22Rv1 (cell line): Measurements from ENCODE around the gene LRP2BP.
A peak's percentile ranks its signal among the peaks of the same experiment; 100 is the strongest.

Experiments used
- H3K27ac ChIP-seq: fragments of 450-650 bp; 2 replicates; pipeline ENCODE4 v1.5.1; 2017
- ZFX ChIP-seq: fragments of 450-650 bp; IDR thresholded peaks from 2 replicates; pipeline ENCODE4 v1.6.1; 2017; ENCODE audit warnings: antibody characterized with exemption, borderline replicate concordance
- TF ChIP-seq, protein P1 (sequence below): fragments of 450-650 bp; IDR thresholded peaks from 2 replicates; pipeline ENCODE4 v1.5.1; 2017; ENCODE audit warnings: mild to moderate bottlenecking

LRP2BP gene

DNA sequence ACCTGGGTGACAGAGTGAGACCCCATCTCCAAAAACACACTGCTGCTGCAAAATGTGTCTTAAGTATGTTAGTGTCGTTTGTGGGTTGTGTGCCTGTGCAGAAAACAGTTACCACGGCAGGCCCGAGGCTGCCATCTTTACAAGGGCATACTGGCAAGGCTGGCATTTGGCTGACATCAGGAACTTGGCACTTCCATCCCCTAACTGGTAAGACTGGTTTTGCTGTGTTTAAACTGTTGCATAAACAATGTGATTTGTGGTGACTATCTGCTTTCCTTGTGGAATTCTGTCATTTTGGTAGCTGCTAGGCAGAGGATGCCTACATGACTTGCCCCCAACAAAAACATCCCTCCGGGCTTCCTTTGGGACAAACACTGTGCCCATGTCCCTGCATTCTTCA is 12.3 kb downstream of the LRP2BP start:
- no peak for TF ChIP-seq ZFX
- TF ChIP-seq, protein P1, sequence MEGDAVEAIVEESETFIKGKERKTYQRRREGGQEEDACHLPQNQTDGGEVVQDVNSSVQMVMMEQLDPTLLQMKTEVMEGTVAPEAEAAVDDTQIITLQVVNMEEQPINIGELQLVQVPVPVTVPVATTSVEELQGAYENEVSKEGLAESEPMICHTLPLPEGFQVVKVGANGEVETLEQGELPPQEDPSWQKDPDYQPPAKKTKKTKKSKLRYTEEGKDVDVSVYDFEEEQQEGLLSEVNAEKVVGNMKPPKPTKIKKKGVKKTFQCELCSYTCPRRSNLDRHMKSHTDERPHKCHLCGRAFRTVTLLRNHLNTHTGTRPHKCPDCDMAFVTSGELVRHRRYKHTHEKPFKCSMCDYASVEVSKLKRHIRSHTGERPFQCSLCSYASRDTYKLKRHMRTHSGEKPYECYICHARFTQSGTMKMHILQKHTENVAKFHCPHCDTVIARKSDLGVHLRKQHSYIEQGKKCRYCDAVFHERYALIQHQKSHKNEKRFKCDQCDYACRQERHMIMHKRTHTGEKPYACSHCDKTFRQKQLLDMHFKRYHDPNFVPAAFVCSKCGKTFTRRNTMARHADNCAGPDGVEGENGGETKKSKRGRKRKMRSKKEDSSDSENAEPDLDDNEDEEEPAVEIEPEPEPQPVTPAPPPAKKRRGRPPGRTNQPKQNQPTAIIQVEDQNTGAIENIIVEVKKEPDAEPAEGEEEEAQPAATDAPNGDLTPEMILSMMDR: no peak

DNA sequence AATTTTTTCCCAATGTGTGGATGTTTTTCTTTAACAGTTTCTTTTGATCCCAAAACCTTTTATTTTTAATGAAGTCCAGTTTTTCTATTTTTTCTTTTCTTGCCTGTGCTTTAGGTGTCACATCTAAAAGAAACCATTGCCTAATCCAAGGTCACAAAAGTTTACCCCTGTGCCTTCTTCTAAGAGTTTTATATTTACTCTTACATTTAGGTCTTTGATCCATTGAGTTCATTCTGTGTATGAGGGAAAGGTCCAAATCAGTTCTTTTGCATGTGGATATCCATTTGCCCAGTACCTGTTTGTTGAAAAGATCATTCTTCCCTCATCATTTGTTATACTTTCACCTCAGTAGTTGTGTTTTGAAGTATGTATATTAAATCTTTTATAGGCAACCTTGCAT is 13.0 kb downstream of the LRP2BP start:
- H3K27ac ChIP-seq: peak overlapping the region; percentile 72; the same call in 1 of the 2 replicates
- TF ChIP-seq, protein P1: no peak
- no peak for TF ChIP-seq ZFX

More for the DNA sequence above, 12.3 kb downstream of the LRP2BP start:
- H3K27ac ChIP-seq: peak overlapping the region; percentile 72

DNA sequence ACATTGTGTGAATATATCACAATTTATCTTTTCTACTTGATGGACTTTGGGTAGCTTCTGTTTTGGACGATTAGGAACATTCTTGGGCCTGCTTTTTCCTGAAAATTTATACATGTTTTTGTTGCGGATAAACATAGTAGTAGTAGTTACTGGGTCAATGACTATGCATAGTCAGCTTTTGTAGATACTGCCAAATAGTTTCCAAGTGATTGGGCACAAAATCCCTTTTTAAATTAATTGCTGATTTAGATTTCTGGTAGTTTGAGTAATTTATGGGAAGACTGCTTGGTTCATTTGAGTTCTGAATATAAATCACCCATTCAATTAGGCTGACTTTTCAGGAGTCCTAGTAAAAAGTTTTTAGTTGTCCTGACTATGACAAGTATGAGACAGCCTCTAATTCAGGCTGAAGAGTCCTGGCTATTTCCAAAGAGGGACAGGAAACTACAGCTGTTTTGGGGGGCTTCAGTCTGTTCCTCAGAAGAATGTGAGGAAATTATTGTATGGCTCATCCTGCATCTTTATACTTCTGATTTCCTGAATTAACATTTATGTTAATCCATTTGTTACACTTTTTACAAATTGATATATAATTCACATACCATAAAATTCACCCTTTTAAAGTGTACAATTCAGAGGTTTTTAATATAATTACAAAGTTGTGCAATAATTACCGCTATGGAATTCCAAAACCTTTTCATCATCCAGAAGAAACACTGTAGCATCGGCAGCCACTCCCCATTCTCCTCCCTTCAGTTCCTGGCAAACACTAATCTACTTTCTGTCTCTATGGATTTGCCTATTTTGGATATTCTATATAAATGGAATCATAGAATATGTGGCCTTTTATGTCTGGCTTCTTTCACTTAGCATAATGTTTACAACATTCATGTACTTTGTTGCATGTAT is 14.2 kb downstream of the LRP2BP start:
- H3K27ac ChIP-seq: no peak overlapping the region
- TF ChIP-seq ZFX: no peak
- TF ChIP-seq, protein P1: no peak

DNA sequence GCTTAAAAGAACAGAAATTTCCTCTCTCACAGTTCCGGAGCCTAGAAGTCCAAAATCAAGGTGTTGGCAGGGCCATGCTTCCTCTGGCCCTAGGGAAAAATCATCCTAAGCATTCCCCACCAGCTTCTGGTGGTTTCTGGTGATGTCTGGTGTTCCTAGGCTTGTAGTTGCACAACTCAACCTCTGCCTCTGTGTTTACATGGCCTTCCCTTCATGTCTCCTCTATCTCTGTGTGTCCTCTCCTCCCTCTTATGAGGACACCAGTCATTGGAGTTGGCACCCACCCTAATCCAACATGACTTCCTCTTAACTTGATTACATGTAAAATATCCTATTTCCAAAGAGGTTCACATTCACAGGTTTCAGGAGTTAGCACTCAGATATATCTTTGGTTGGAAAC is 15.4 kb downstream of the LRP2BP start:
- H3K27ac ChIP-seq: no peak overlapping the region
- TF ChIP-seq, protein P1: no peak
- TF ChIP-seq ZFX: no peak

DNA sequence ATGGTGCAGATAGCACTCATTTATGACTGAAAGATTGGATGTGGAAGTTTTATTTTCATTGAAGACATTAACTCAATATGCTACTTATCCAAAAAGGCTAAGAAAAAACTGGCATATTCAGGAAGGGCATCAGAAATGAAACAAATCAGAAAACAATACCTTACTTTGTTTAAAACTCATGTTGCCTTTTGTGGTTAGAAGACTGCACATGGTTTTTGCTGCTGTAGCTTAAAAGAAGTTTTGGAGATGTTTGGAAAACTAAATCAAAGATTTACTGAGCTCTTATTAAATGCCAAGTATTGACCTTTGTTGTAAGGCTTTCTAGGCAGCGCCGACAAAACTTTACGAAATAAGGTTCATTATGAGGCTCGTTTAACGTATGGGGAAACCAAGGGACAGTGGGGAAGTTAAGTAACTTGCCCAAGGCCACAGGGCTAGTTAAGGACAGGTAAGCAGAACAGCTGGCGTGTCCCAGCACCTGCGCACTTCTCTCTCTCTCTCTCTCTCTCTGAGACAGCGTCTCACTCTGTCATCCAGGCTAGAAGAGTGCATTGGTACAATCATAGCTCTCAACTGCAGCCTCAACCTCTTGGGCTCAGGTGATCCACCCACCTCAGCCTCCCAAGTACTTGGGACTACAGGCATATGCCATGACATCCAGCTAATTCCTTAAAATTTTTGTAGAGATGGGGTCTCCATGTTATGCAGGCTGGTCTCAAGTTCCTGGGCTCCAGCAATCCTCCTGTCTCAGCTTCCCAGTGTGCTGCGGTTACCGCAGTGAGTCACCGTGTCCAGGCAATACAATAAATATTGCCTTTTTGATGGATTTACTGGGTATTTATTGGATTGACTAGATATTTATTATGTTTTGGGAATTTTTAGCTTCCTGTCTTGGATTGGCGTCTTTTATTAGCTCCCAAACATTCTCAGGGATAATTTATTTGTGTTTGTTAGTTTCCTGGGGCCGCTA is 16.1 kb downstream of the LRP2BP start:
- no peak for TF ChIP-seq ZFX
- TF ChIP-seq, protein P1: no peak

DNA sequence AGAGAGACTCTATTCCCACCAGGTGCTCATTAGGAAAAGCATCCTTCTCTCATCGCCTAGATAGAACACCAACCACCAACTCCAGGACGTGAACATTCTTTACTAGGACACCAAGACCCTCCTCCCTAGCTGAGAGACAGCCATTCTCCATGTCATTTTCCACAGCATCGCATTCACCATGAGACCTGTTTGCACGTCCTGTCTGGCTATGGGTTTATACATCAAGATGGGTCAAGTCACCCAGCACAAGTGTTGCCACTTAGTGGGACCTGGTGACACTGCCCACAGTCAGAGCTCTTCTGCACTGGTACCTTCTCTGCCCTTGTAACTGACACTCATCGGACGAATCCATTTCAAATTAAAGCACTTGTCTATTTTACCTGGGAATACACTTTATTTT is 17.5 kb downstream of the LRP2BP start:
- H3K27ac ChIP-seq: no peak overlapping the region
- TF ChIP-seq, protein P1: no peak
- TF ChIP-seq ZFX: no peak

More for the DNA sequence above, 16.1 kb downstream of the LRP2BP start:
- no peak overlapping the region for H3K27ac ChIP-seq
